GM12801 (cell line): ENCODE results near the gene ACHE.

Experiments
- CTCF ChIP-seq: IDR thresholded peaks from one replicate; pipeline ENCODE4 v1.5.1; 2011; ENCODE audit warnings: control low read depth; ENCODE audit not compliant: insufficient read length; ENCODE audit errors: extremely low read depth

The ACHE gene

GRCh38 chr7:100895701-100895955 is at the start of gene ACHE:
TSS of gene ACHE (minus strand) at chr7:100895888. CDS start at chr7:100894232, 1,656 bp downstream.
- no peak for TF ChIP-seq CTCF

GRCh38 chr7:100944138-100944537 is 48.5 kb upstream of the ACHE start:
- TF ChIP-seq CTCF, result no peak

- no peak for TF ChIP-seq CTCF
Observed at GRCh38 chr7:100943693-100944092, 48.0 kb upstream of the ACHE start.

GRCh38 chr7:100942045-100942774 is 46.5 kb upstream of the ACHE start:
- TF ChIP-seq CTCF, result no peak

- no peak for TF ChIP-seq CTCF
Observed at GRCh38 chr7:100933734-100934133, 38.0 kb upstream of the ACHE start.

- no peak for TF ChIP-seq CTCF
Observed at GRCh38 chr7:100929808-100930174, 34.1 kb upstream of the ACHE start.

GRCh38 chr7:100921039-100921438 is 25.4 kb upstream of the ACHE start:
- no peak for TF ChIP-seq CTCF

- no peak for TF ChIP-seq CTCF
Observed at GRCh38 chr7:100914879-100915447, 19.3 kb upstream of the ACHE start.
